Activated CD4-positive, alpha-beta T cell treated with anti-CD3 and anti-CD28 coated beads, Interleukin-2, amount 10 ng/mL, durations not matched to agents 24 days and 14 days (primary cell): Measurements from ENCODE around the gene UNC5B. TPM values are rescaled to one million over a fixed set of nuclear protein-coding genes. Genes with fewer than 3 reads are reported as not detected.

Experiments
- DNase-seq: peaks from one replicate; pipeline ENCODE4 v3.0.0; 2022
- H3K27ac Mint-ChIP-seq: one replicate; pipeline ENCODE4 v1.8.0; 2022; ENCODE audit warnings: mild to moderate bottlenecking, mixed read lengths
- H3K27me3 Mint-ChIP-seq: one replicate; pipeline ENCODE4 v1.8.0; 2022; ENCODE audit warnings: mixed read lengths
- H3K36me3 Mint-ChIP-seq: one replicate; pipeline ENCODE4 v1.8.0; 2022; ENCODE audit warnings: low read depth, mild to moderate bottlenecking, mixed read lengths
- H3K4me1 Mint-ChIP-seq: one replicate; pipeline ENCODE4 v1.8.0; 2021; ENCODE audit warnings: mixed read lengths
- H3K4me3 Mint-ChIP-seq: one replicate; pipeline ENCODE4 v1.8.0; 2022; ENCODE audit warnings: mild to moderate bottlenecking, moderate library complexity, mixed read lengths
- H3K9me3 Mint-ChIP-seq: one replicate; pipeline ENCODE4 v1.8.0; 2021; ENCODE audit warnings: mixed read lengths
- intact Hi-C: fragments of 100-400 bp; cut with micrococcal nuclease; formaldehyde crosslinking; loops from one replicate; pipeline ENCODE4 v1.15.1; 2023
- total RNA-seq: library from RNA; stranded (reverse); gene quantifications from 2 replicates; pipeline ENCODE4 v1.2.3, GENCODE V29; 2022

The UNC5B gene
- total RNA-seq, 1 donor from 2014 or later: 0.14 TPM

DNA sequence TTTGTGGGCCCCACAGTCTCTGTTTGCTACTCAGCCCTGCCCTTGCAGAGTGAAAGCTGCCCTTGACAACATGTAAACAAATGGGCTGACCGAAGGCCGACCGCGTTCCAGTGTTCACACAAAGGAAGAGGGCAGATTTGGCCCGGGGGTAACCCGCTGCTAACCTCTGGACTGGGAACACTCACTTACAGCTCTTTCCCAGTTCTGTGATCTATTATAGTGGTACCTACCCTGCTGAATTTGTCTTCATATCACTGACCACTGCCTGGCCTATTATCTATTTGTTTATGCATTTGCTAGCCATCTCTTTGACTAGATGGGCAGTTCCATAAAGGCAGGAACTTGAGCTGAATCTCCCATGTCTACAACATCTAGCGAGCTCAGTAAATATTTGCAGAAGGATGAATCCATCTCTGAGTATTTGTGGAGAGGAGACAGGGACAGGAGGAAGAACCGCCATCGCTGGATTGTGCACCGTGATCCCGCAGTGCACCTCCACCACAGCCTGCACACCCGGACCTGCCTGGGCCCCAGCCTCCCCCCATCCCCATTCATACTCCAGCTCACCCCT is 121.9 kb downstream of the UNC5B start:
- no peak overlapping the region for H3K4me3 Mint-ChIP-seq

DNA sequence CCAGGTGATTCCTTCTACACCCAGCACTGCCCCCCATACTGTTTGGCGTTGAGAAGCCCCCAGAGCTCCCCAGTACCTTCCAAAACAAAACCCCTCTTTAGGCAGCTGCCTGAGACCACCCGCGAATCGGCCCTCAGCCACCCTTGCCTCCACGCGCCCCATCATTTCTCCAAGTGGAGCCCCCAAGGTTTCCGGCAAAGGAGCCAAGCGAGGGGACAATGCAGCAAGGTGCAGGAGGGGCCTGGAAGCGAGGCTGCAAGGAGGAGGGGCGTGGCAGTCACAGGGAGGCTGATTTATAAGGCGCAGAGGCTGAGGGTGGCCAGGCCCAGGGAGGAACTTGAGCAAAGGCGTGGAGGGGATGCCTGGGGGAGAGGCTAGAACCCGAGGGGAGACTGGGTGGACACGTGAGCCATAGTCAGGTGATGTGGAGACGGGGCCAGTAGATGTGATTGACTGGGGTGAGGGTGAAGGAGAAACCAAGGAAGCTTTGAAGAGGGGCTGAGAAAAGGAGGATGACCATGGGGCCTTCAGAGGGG is 122.9 kb downstream of the UNC5B start:
- intact Hi-C loops: no loop called here
- H3K36me3 Mint-ChIP-seq: no peaks in the 10 kb centered on the region
- H3K9me3 Mint-ChIP-seq: no peaks in the 10 kb centered on the region
- H3K4me3 Mint-ChIP-seq: no peak overlapping the region
- no peaks in the 10 kb centered on the region for H3K27me3 Mint-ChIP-seq
- no peaks in the 10 kb centered on the region for H3K4me1 Mint-ChIP-seq
- no peak for DNase-seq
- no peak overlapping the region for H3K27ac Mint-ChIP-seq

More for the DNA sequence above, 121.9 kb downstream of the UNC5B start:
- H3K27ac Mint-ChIP-seq: no peak overlapping the region
- H3K9me3 Mint-ChIP-seq: no peaks in the 10 kb centered on the region
- no peaks in the 10 kb centered on the region for H3K4me1 Mint-ChIP-seq
- no peak for DNase-seq
- no peaks in the 10 kb centered on the region for H3K36me3 Mint-ChIP-seq
- no peaks in the 10 kb centered on the region for H3K27me3 Mint-ChIP-seq
- intact Hi-C loops: no loop called here

DNA sequence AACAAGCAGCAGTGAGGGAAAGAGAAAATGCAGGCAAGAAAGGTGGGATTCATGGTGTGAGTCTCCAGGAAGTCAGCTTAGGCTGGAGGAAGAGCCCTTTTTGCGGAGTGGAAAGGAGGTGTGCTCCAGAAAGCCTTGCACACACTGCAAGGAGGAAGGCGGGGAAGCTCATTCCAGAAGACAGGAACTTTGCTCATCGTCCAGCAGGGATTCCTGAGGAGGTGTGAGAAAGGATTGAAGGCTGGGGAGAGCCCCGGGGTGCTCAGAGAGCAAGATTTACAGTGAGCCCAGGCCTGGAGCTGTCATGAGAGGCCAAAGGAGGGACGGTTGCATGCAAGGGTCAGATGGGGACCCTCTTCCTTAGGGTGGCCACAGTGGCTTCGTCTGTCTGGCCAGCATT is 124.3 kb downstream of the UNC5B start:
- no peaks in the 10 kb centered on the region for H3K36me3 Mint-ChIP-seq
- H3K4me1 Mint-ChIP-seq: no peaks in the 10 kb centered on the region
- DNase-seq: no peak
- H3K27ac Mint-ChIP-seq: no peak overlapping the region
- H3K9me3 Mint-ChIP-seq: no peaks in the 10 kb centered on the region
- no peak overlapping the region for H3K4me3 Mint-ChIP-seq
- no peaks in the 10 kb centered on the region for H3K27me3 Mint-ChIP-seq
- intact Hi-C loops: no loop called here

DNA sequence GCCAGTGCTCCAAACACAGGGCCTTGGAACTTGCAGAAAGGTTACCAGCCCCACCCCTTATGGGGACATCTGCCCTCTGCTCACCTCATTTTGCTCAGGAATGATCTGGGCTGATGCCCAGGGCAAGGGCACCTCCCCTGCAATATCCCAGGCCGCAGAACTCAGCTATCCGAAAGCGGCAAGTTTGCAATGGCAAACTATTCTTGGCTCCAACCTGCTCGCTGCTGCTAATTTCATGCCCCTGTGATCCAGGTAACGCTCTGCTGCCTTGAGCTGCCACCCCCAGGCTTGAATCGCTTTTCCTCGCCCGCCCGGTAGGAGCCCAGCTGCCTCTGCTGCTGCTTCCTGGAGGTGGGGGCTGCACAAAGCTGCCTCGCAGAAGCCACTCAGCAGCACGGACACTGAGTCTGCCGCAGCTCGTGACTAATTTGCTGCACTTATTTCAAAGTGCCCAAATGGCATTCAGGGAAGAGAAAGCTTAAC is 124.9 kb downstream of the UNC5B start:
- no peak overlapping the region for H3K4me3 Mint-ChIP-seq
- no peak for DNase-seq
- no peaks in the 10 kb centered on the region for H3K36me3 Mint-ChIP-seq
- H3K4me1 Mint-ChIP-seq: no peaks in the 10 kb centered on the region
- no peaks in the 10 kb centered on the region for H3K27me3 Mint-ChIP-seq
- no peak overlapping the region for H3K27ac Mint-ChIP-seq
- no peaks in the 10 kb centered on the region for H3K9me3 Mint-ChIP-seq
- intact Hi-C loops: no loop called here

- no peaks in the 10 kb centered on the region for H3K27me3 Mint-ChIP-seq
- no peaks in the 10 kb centered on the region for H3K4me1 Mint-ChIP-seq
- H3K27ac Mint-ChIP-seq: no peak overlapping the region
Observed at GRCh38 chr10:71338728-71339495, 126.5 kb downstream of the UNC5B start.

DNA sequence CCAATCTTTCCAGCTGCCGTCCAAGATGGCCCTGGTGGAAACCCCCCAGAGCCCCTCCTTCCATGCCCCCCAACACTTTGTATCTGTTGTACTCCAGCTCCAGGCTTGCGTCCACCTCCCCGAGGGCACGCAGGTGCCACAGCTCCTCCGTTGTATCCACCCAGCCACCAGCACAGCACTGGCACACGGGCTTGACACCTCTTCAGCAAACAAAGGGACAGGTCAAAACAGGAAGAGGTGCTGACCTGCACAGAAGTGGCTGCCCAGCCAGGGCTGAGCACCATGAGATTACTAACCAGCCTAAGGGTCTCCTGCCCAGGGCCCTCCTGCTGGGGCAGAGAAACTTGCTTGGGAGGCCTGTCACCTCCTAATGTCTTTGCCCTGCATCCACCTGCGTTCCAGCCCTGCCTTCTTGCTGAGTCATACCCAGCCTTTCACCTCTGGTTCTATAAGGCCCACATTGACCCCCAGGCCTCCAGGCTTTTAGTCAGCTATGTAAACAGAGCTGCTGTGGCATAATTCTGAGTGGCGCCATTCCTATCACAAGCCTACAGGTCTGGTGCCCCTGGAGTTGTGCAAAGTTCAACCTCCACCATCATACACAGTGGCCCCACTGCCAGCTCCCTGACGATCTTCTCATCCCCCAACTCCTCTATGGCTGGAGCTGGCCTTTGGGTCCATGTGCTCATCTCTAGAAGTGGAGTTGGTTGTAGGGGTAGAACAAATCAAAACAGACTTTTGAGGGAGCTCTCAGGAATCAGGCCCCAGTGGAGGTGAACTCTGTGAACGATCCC is 127.6 kb downstream of the UNC5B start:
- H3K36me3 Mint-ChIP-seq: no peaks in the 10 kb centered on the region
- no peaks in the 10 kb centered on the region for H3K4me1 Mint-ChIP-seq
- no peak overlapping the region for H3K4me3 Mint-ChIP-seq
- no peaks in the 10 kb centered on the region for H3K27me3 Mint-ChIP-seq
- H3K27ac Mint-ChIP-seq: no peak overlapping the region
- intact Hi-C loops: no loop called here
- no peaks in the 10 kb centered on the region for H3K9me3 Mint-ChIP-seq
- no peak for DNase-seq

More at GRCh38 chr10:71338728-71339495, 126.5 kb downstream of the UNC5B start:
- Mint-ChIP-seq H3K36me3 (no peaks in the 10 kb centered on the region), H3K4me3 (no peak overlapping the region), H3K9me3 (no peaks in the 10 kb centered on the region)
- intact Hi-C loops: no loop called here
- DNase-seq: no peak

- intact Hi-C loops: no loop called here
- no peaks in the 10 kb centered on the region for H3K9me3 Mint-ChIP-seq
- H3K27me3 Mint-ChIP-seq: no peaks in the 10 kb centered on the region
Observed at GRCh38 chr10:71342573-71343391, 130.4 kb downstream of the UNC5B start.

GRCh38 chr10:71343392-71343773 is 131.0 kb downstream of the UNC5B start:
- Mint-ChIP-seq H3K36me3 (no peaks in the 10 kb centered on the region), H3K4me3 (no peak overlapping the region), H3K27ac (no peak overlapping the region), H3K4me1 (no peaks in the 10 kb centered on the region), H3K27me3 (no peaks in the 10 kb centered on the region), H3K9me3 (no peaks in the 10 kb centered on the region)
- no peak for DNase-seq
- intact Hi-C loops: no loop called here

More at GRCh38 chr10:71342573-71343391, 130.4 kb downstream of the UNC5B start:
- Mint-ChIP-seq H3K4me1 (no peaks in the 10 kb centered on the region), H3K4me3 (no peak overlapping the region), H3K27ac (no peak overlapping the region), H3K36me3 (no peaks in the 10 kb centered on the region)
- no peak for DNase-seq

DNA sequence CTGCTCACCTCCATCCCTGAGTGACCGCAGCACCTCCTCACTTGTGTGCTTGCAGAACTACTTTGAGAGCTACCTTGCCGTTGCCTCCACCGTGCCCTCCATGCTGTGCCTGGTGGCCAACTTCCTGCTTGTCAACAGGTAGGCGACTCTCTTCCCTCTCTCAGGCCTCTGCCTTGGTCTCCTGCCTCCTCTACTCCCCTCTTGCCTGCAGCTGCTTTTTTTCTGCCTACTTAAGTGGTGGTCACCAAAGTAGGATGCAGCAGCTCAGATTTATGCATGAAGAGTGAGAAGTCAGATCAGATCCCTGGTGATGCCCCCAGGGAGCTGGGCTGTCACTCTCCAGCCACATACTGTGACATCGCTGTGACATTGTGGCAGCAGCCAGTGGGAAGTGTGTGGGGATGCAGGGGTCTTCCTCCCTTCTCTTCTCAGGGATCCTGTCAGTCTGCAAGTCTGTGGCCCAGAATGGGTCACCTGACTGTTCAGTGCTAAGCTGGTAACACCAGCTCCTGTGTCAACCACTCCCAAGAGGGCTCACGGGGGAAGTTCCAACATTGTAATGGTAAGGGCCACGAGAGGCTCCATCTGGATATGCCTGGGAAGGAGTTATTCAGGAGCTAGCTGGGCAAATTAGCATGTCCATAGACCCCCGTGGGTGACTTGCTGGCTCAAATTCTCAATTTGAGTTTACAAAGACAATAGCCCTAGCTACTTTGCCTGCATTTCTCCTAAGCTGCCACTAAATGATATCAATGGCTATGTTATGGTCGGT is 132.0 kb downstream of the UNC5B start:
- Mint-ChIP-seq H3K27ac (no peak overlapping the region), H3K4me1 (no peaks in the 10 kb centered on the region), H3K27me3 (no peaks in the 10 kb centered on the region), H3K4me3 (no peak overlapping the region), H3K9me3 (no peaks in the 10 kb centered on the region), H3K36me3 (no peaks in the 10 kb centered on the region)
- intact Hi-C loops: no loop called here
- DNase-seq: no peak

GRCh38 chr10:71344993-71345480 is 132.7 kb downstream of the UNC5B start:
- Mint-ChIP-seq H3K36me3 (no peaks in the 10 kb centered on the region), H3K4me1 (no peaks in the 10 kb centered on the region), H3K27me3 (no peaks in the 10 kb centered on the region), H3K27ac (no peak overlapping the region), H3K4me3 (no peak overlapping the region), H3K9me3 (no peaks in the 10 kb centered on the region)
- intact Hi-C loops: no loop called here
- no peak for DNase-seq

GRCh38 chr10:71345694-71346093 is 133.3 kb downstream of the UNC5B start:
- H3K4me3 Mint-ChIP-seq: no peak overlapping the region
- DNase-seq: no peak
- no peaks in the 10 kb centered on the region for H3K27me3 Mint-ChIP-seq
- no peaks in the 10 kb centered on the region for H3K4me1 Mint-ChIP-seq
- intact Hi-C loops: no loop called here
- no peaks in the 10 kb centered on the region for H3K36me3 Mint-ChIP-seq
- H3K27ac Mint-ChIP-seq: no peak overlapping the region
- no peaks in the 10 kb centered on the region for H3K9me3 Mint-ChIP-seq

- DNase-seq: no peak
- no peak overlapping the region for H3K27ac Mint-ChIP-seq
- intact Hi-C loops: no loop called here
- H3K4me1 Mint-ChIP-seq: no peaks in the 10 kb centered on the region
- no peaks in the 10 kb centered on the region for H3K9me3 Mint-ChIP-seq
- H3K27me3 Mint-ChIP-seq: no peaks in the 10 kb centered on the region
- no peak overlapping the region for H3K4me3 Mint-ChIP-seq
- H3K36me3 Mint-ChIP-seq: no peaks in the 10 kb centered on the region
Observed at GRCh38 chr10:71346731-71347130, 134.4 kb downstream of the UNC5B start.
